EH (cell line): ENCODE results near the gene NCF4.

ENCODE experiments used
- DNase-seq: peaks from one replicate; pipeline ENCODE4 v3.0.0-alpha.2; 2015; ENCODE audit warnings: low read depth

Gene NCF4

GRCh38 chr22:36922105-36922608 is 61.4 kb downstream of the NCF4 start:
- no peak for DNase-seq

- no peak for DNase-seq
These were observed 61.9 kb downstream of the NCF4 start for GRCh38 chr22:36922711-36923110.

- no peak for DNase-seq
These were observed 62.5 kb downstream of the NCF4 start for GRCh38 chr22:36923131-36923788.

GRCh38 chr22:36924151-36924698 is 63.4 kb downstream of the NCF4 start:
- DNase-seq = no peak

- peak; percentile 36 for DNase-seq
These were observed 64.8 kb downstream of the NCF4 start for GRCh38 chr22:36925388-36926290.

- no peak for DNase-seq
These were observed 65.5 kb downstream of the NCF4 start for GRCh38 chr22:36926309-36926708.

- DNase-seq = no peak
These were observed 66.1 kb downstream of the NCF4 start for GRCh38 chr22:36926721-36927435.
